G401.6 (cell line): ENCODE measurements around the gene TMEM143.
A peak's percentile ranks its signal among the peaks of the same experiment; 100 is the strongest.
"Not testable (repeated sequence)": the region's sequence is repeated elsewhere in the genome, so short reads cannot be mapped to it uniquely, and the experiment has no call there.

Experiments used
- FAIRE-seq: peaks from 2 replicates; lab custom pipeline; 2012; peaks lifted over from hg19 to GRCh38; lab: Jason Lieb, UNC

The TMEM143 gene

DNA sequence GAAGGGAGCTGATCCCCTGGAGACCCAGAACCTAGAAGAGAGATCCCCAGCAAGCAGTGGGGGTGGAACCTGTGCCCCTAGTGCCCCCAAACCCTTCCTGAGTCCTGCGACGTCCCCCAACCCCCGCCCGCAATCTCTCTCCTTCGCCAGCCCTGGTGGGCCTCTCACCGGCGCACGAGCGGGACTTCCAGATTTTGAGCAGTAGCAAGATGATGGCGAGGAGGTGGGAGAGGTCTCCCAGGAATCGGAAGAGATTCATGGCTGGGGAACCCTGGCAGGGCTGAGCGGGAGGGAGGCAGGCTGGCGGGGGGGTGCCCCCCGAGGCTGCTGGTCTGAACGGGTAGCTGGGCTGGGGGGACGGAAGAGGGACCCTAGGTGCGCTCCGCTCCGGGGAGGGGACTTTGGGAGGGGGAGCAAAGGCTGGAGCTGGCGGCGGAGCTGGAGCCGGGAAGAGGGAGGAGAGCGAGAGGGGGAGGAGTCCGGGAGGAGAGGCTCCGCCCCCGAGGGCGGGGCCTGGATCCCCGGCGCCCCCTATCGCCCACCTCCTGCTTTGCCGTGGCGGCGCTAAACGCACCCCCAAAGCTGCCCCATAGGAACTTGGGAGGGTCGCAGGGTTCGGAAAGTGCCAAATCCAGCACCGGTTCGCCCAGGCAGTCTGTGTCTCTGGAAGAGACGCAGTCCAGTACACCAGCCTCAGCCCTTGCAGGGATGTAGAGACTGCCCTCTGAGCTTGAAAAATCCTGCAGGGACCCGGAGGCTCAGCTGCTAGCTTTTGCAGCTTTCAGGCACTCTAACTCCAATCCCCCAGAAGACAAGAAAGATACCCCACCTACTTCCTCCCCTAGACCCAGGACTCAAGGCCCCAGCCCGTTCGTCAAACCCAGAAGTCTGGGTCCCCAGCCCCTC is 27.6 kb upstream of the TMEM143 start, which contains the start of gene KDELR1:
KDELR1 (minus strand) TSS at position 452 of the 906 bp plus-strand sequence; CDS start at position 259, 193 bp downstream.
- FAIRE-seq, result peak; percentile 88

DNA sequence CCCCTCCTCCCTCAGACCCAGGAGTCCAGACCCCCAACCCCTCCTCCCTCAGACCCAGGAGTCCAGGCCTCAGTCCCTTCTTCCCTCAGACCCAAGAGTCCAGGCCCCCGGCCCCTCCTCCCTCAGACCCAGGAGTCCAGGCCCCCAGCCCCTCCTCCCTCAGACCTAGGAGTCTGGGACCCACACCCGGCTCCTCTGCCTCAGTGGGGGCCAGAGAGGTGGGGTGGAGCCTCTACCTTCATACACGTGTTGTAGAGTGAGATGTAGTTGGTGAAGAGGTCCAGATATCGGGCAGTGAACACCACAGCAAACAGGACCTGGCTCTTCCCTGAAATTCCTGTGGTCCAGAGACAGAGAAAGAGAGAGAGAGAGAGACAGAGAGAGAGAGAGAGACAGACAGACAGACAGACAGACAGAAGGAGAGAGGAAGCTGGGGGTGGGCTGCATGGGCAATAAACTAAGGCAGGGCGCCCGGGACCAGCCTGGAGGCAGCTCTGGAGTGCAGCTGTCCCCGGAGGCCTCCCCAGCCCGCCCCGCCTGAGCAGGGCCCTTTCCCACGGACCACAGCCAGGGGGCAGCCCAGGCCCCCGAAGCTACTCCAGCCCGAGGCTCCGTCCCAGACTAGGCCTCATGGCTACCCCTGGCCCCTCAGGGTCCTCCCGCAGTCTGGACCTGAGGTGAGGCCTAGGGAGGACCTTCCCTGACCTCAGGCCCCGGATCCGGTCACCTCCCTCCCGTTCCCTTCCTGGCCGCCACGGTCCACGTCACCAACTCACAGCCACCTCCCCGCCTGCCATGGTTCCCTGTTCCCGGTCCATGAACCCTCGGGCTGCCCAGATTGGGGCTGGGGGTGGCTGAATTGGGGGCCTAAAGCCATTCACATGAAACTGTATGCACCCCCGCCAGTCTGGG is 26.7 kb upstream of the TMEM143 start:
- FAIRE-seq, result peak; percentile 17

DNA sequence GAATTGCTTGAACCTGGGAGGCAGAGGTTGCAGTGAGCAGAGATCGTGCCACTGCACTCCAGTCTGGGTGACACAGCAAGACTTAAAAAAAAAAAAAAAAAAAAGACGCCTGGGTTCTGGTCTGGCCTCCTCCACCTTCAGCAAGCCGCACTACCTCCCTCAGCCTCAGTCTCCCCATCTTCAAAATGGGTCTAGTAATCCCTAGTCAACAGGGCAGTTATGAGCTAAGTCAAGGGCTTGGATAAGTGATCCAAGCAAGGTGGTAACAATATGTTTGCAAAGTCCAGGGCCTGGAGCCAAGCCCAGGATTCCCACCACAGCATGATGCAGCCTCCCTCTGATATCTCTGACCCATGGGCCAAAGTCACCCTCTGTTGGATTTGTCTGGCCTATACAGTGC is 23.2 kb upstream of the TMEM143 start:
- no peak for FAIRE-seq

DNA sequence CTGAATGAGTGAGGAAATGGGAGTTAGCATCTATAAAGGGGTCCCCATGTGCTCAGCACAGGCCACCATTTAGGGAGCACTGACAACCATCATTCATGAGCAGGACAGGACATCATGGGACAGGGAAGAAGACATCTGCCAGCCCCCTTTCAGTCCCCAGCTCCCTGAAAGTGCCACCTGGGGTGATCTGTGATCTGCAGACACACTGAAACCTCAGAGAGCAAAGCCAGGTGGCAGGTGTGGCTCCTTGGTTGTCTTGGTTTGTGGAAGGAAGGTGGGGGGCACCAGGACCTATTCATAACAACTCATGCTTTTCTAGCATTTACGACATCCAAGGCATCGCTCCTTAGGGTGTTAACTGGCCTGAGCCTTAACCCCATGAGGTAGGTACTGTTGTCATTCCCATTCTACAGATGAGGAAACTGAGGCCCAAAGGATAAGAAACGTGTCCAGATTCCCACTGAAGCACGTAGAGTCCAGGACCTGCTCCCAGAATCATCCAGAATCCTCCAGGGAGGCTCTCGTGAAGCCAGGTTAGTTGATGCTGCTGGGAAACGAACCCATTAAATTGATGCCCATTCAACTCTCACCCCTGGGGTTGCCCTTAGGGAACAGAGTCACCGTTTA is 21.8 kb upstream of the TMEM143 start:
- FAIRE-seq, result no peak

DNA sequence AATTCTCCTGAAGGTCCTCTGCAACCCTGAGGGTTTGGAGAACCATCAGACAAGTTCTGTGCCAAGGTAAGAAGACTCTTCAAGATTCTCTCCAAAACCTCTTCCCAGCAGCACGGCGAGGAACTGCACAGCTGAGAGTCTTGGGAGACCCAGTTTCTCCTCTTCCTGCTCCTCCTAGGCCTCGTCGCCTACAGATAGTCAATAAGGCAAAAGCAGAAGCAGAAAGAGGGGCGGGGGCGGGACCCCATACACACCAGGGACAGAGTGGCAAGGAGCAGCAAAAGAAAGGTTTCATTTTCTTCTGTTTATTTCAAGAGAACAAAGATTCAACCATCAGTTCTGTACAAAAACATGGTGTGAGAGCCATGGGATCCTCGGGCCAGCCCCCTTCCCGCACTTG is 18.5 kb upstream of the TMEM143 start:
- FAIRE-seq, result no peak

DNA sequence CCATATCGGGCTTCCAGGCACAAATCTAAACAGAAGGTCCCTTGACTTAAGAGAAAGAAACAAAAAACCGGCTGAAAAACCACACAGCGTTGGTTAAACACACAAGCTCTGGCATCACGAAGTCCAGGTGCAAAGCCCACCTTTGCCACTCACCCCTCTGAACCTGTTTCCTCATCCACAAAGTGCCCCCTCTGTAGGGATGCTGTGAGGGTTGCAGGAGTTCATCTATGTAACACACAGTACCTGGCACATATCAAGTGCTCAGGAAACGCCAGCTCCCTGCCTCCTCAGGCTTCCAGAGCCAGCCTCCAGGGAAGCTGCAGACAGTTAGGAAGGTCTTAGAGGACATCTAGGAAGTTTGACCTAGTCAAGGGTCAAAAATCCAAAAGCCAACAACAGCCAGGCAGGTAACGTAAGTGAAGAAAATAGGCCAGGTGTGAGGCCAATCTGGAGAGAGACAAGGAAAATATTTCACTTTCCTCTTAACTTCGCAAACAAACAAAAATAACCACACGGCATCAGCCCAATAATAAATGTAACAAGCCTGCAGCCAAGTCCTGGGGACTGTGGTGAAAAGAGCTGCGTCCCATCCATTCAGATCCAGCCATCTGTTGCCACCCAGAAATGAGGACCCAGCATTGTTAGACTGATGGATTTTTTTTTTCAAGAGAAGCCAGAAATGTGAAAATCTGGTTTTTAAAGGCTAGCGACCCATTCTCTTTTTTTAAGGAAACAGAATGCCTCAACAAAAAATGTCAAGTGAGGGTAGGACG is 17.6 kb upstream of the TMEM143 start:
- FAIRE-seq, result no peak

DNA sequence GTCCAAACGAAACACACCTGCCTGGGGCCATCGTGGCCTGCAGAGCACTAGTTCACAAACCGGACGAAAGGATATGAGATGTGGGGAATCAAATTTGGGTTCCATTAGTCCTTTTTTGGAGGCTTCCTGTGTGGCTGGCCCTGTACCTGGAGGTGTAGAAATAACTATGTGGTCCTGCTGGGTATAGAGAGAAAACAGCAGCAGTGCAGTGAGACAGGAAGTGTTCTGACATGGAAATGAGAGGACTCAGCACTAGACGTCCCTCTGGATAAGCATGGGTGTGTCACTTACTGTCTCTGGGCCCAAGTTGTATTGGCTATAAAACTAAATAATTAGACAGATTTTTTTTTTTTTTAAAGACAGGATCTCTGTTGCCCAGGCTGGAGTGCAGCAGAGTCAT is 15.3 kb upstream of the TMEM143 start:
- FAIRE-seq, result no peak

DNA sequence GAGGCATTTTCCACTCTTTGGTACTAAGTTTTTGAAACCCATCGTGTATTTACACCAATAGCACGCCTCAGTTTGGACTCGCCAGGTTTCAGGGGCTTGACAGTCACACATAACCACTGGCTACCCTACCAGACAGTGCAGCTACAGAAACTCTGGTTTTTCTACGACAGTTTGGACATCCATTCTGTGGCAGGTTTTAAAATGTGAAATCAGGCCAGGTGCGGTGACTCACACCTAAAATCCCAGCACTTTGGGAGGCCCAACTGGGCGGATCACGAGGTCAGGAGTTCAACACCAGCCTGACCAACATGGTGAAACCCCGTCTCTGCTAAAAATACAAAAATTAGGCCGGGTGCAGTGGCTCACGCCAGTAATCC is 14.4 kb upstream of the TMEM143 start:
- no peak for FAIRE-seq

DNA sequence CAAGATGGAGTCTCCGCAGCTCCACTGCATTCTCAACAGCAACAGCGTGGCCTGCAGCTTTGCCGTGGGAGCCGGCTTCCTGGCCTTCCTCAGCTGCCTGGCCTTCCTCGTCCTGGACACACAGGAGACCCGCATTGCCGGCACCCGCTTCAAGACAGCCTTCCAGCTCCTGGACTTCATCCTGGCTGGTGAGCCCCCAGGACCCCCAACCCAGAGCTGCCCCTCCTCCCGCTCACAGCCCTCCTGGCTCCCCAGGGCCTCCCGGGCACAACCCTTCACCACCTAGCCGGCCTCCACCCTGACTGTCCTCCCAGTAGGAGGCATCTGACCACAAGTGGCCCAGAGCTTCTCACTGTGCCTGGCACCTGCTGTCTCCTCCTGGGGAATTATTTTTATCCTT is 9.8 kb upstream of the TMEM143 start:
- no peak for FAIRE-seq

DNA sequence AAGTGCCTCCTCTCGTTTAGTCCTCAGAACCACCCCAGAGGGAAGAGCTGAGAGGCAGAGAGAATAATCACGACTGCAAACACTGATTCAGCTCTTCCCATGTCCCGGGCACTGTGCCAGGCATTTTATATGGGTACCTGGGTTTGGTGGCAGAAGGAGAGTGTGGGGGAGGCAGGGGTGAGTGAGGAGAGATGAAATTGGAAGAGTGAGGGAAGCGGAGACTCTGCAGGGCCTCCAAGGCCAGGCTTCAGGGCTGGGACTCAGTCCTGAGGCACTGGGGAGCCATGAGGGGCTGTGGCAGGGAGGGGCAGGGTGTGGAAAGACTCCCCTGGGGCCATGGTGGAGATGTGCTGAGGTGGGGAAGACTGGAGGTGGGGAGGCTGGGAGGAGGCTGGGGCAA is 9.2 kb upstream of the TMEM143 start:
- no peak for FAIRE-seq

DNA sequence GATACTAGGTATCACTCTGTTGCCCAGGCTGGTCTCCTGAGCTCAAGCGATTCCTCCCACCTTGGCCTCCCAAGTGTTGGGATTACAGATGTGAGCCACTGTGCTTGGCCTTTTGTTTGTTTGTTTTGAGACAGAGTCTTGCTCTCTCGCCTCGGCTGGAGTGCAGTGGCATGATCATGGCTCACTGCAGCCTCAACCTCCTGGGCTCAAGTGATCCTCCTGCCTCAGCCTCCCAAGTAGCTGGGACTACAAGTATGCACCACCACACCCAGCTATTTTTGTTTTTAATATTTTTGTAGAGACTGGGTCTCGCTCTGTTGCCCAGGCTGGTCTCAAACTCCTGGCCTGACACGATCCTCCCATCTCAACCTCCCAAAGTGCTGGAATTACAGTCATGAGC is 8.0 kb upstream of the TMEM143 start:
- FAIRE-seq, result not testable (repeated sequence)

DNA sequence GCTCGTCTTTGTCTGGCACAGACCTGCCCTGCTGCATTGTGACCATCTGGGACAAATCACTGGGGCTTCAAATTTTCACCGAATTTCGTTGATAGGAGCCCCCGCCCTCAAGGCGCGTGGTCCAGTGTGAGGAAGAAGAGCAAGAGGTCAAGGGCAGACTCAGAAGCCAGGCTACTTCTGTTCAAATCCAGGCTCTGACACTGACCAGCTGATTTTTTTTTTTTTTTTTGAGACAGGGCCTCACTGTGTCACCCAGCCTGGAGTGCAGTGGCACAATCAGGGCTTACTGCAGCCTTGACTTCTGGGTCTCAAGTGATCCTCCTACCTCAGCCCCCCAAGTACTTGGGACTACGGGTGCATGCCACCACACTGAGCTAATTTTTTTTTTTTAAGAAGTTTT is 7.6 kb upstream of the TMEM143 start:
- FAIRE-seq, result no peak

DNA sequence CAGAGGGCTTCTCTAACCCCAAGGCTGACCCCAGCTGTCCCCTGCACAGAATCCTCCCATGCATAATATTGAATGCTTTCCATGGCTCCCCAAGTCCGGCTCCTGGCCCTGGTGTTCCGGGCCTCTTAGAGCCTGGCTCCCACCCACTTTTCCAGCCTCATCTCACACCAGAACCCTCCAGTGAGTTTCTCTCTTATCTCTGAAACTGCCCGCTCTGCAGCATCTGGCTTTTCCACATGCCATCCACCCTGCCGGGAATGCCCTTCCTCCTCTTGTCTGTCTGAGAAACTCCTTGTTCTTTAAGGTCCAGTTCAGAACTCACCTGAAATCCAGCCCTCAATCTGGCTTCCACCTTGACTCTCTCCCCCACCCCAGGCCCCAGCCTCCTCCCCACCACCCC is 7.2 kb upstream of the TMEM143 start:
- no peak for FAIRE-seq

DNA sequence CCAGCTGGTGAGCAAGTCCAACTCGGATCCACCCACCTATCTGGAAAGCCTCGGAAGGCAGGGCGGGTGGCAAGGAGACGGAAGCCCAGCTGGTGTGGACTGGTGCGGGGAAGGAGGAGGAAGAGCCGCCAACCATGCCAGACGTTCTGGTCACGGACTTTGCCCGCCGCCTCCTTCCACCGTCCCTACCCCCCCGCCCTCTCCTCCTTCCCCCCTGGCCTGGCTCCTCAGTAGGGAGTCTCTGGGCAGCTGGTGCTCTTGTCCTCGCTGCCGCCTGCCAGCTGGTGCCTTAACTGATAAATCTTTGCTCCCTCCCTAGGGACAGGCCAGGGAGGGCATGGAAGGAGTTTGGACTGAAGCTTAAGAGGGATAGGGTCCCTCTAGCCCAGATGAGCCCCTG is 5.2 kb upstream of the TMEM143 start:
- FAIRE-seq, result no peak

DNA sequence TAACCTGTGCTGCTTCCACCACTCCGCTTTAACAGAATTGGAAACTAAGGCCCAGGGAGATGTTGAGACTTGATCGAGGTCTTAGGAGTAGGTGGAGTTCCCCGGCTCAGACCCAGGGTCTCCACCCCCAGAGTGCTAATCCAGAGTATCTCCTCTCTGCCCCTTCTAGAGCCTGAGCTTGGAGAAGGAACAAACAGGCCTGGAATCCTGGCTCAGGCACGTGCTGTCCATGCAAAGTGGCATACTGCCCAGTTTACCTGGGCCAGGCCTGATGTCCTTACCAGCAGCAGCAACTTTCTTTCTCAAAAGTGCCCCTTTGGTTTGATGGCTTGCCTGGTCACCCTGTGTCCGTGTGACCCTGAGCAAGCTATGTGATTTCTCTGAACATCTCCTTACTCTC is 4.1 kb upstream of the TMEM143 start:
- no peak for FAIRE-seq

DNA sequence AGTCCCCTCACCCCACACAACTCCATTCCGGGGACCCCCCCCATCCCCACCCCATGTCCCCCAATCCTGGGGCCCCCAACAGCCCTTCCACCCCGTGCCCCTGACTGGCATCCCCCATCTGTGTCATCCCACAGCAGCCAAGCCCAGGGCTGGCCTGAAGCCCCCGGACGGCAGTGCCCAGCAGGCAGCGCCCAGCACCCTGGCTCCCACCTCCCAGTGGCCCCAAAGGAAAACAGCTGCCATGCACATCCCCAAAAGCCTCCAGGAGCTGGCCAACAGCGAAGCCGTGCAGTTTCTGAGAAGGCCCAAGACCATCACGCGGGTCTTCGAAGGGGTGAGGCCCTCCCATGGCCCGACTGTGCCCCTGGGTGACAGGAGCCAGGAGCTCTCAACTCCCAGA is 1.9 kb upstream of the TMEM143 start:
- FAIRE-seq, result no peak

DNA sequence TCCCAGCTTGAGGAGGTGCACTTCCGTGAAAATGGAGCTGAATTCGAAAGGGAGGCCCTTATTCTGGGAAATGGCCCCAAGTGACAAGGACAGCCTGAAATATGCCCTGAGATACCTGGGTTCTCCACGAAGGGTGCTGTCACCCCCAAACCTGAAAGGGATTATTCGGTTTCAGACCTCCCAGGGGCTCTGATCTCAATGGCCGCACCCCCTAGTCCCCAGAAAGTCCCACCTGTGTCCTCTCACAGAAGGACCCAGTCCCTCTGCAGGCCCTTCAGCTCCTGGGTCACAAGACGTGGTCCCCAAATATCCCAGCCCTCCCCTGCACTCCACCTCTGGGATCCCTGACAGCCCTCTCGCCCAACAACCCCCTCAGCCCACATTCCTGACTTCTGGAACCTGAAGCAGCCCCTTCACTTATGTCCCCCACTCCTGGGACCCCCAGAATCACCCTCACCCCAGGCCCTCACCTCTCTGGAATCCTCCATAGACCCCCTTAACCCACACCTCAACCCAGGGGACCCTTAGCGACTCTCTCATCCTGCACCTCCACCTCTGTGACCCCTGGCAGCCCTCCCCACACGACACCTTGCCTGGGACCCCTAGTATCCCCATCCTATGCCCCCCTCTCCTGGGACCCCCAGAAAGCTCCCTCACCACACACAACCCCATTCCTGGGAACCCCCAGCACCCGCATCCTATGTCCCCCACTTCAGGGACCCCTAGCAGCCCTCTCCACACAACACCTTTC is 1.0 kb upstream of the TMEM143 start:
- no peak for FAIRE-seq

DNA sequence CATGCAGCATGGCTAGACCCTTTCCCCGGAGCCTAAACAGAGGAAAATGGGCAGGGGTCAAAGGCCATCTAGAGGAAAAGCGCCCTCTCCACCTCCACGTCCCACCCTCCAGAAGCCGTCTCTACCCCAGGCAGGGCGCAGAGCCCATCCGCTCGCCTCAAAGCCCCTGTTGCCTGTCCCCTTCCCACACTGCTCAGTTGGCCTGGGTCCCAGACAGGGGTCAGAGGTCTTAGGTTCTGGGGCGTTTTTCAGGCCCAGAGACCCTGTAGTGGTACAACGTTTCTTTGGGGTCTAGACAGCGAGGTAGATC is 285 bp downstream of the TMEM143 start:
- no peak for FAIRE-seq

DNA sequence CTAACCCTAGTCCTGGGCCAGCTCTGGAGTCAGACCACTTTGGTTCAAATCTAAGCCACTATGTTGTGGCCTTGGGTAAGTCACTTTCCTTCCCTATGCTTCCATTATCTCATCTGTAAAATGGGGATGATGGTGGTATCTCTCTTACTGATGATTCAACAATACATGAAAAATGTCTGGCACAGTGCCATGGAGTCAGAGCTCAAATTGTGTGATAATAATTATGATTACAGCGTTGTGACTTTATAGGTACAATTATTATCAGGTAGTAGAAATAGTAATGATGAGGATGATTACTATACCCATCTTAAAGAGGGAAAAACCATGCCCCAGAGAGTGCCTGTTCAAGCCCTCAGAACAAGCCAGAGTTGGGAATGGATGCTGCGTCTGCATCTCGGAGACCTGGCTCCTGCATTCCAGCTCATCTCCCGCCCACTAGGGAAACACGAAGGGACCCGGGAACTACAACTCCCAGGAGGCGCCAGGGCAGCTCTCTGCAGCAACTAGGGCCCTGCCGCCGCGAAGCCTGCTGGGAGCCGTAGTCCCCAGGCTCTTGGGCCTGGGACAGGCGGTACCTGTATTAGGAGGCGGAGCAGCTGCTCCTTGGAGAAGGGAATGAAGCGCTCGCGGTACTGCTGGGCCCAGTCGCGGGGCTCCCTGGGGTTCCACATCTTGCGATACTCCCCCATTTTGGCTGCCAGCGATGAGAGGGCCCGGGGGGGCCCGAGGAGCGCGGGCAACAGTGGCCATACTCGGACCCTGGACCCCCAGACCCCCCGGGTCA is 832 bp downstream of the TMEM143 start:
- peak; percentile 96 for FAIRE-seq

DNA sequence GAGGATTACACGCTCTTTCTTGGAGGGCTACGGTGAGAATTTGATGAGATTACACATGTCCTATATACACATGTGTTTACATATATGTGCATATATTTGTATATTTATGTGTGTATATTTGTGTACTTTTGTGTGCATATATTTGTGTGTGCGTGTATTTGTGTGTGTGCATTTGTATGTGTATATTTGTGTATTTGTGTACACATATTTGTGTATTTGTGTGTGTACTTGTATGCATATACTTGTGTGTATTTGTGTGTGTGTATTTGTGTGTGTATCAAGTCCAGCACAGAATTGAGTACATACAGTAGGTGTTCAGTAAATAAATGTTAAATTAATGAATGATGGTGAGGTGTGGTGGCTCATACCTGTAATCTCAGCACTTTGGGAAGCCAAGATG is 1.8 kb downstream of the TMEM143 start:
- FAIRE-seq, result no peak

DNA sequence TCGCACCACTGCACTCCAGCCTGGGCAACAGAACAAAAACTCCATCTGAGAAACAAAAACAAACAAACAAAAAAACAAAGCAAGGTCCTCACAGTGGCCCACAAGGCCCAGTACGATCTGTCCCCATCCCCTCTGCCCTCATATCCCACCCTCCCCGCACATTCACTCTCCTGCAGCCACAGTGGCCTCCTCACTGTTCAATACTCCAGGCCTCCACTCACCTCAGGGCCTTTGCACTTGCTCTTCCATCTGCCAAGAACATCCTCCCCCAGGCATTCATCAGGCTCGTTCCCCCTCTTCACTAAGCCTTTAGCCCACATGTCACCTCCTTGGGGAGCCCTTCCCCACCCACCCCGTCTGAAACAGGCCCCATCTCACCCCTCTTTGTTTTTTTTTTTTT is 4.6 kb downstream of the TMEM143 start:
- no peak for FAIRE-seq
